K562 (cell line): ENCODE results near the gene USH2A. TPM values are rescaled to one million over a fixed set of nuclear protein-coding genes. Genes with fewer than 3 reads are reported as not detected.
A peak's percentile ranks its signal among the peaks of the same experiment; 100 is the strongest.

ENCODE experiments used
- ATAC-seq: fragments of 200-7000 bp; cut with Tn5 transposase; 3 replicates; pipeline ENCODE4 v1.9.1; 2020; ENCODE audit warnings: moderate library complexity
- BruUV-seq: library from RNA; stranded (reverse); fragments of 400-500 nt; replicated peaks from 2 replicates; lab custom pipeline; 2021; lab: Mats Ljungman, UMichigan
- CTCF ChIA-PET: fragments of 300-600 bp; formaldehyde crosslinking; extraction: SDS; loops from one replicate; lab custom pipeline; 2021; ENCODE audit warnings: low intra/inter-chr PET ratio; lab: Yijun Ruan, JAX
- POLR2A ChIA-PET: fragments of 300-600, 350-650 bp; sonication (Branson Sonifier 250); formaldehyde crosslinking; extraction: SDS; loops from one replicate; lab custom pipeline; 2021; ENCODE audit warnings: antibody characterized with exemption, inconsistent platforms; lab: Yijun Ruan, JAX
- DNase-seq, 4 experiments: peaks; one replicate each; pipeline versions ENCODE4 v3.0.0 to v3.0.0-alpha.2; 2011 to 2018; ENCODE audit warnings: low spot score in 3 of 4, mixed read lengths in 3 of 4; ENCODE audit errors: extremely low read depth in 1 of 4
- FAIRE-seq: peaks from 2 replicates; lab custom pipeline; 2011; peaks lifted over from hg19 to GRCh38; lab: Jason Lieb, UNC
- H2AFZ ChIP-seq: 2 replicates; pipeline ENCODE4 v1.6.0; 2011; ENCODE audit warnings: low read depth, low read length, control low read depth, inconsistent platforms
- H3K27ac ChIP-seq: fragments of 200-600 bp; 3 replicates; pipeline ENCODE4 v1.8.0; 2011; ENCODE audit warnings: low read depth, mild to moderate bottlenecking, control low read depth, inconsistent platforms, low read length, moderate library complexity, mixed read lengths; ENCODE audit errors: extremely low read depth
- H3K27me3 ChIP-seq, 2 experiments: fragments of 300-600 bp in 1 of 2; 2 replicates in 1 of 2; 3 replicates in 1 of 2; pipeline versions ENCODE4 v1.6.0 to v1.8.0; 2011; ENCODE audit warnings: inconsistent platforms in 2 of 2, low read length in 2 of 2, mild to moderate bottlenecking in 1 of 2, mixed read lengths in 1 of 2, moderate library complexity in 1 of 2; ENCODE audit not compliant: control insufficient read depth in 2 of 2, insufficient read depth in 2 of 2
- H3K36me3 ChIP-seq: fragments of 300-600 bp; 3 replicates; pipeline ENCODE4 v1.8.0; 2011; ENCODE audit warnings: mild to moderate bottlenecking, low read length, inconsistent platforms; ENCODE audit not compliant: control insufficient read depth, insufficient read depth
- H3K4me1 ChIP-seq, 2 experiments: fragments of 200-600 bp in 1 of 2; replicated peaks in 1 of 2; 2 replicates in 1 of 2; 3 replicates in 1 of 2; pipeline versions ENCODE4 v1.5.1 to v1.8.0; 2011; ENCODE audit warnings: inconsistent platforms in 2 of 2, low read length in 2 of 2, mild to moderate bottlenecking in 1 of 2, mixed read lengths in 1 of 2, moderate library complexity in 1 of 2; ENCODE audit not compliant: control insufficient read depth in 2 of 2, insufficient read depth in 2 of 2
- H3K4me2 ChIP-seq: 2 replicates; pipeline ENCODE4 v1.6.1; 2011; ENCODE audit warnings: low read length, control low read depth, inconsistent platforms, mixed read lengths; ENCODE audit not compliant: insufficient read depth
- H3K4me3 ChIP-seq: fragments of 200-600 bp; sonication (generic), shearing (Covaris generic); 2 replicates; pipeline ENCODE4 v1.5.1; 2016; ENCODE audit warnings: control low read depth, inconsistent platforms
- H3K79me2 ChIP-seq: fragments of 200-600 bp; 3 replicates; pipeline ENCODE4 v1.8.0; 2011; ENCODE audit warnings: low read length, inconsistent platforms; ENCODE audit not compliant: control insufficient read depth, insufficient read depth
- H3K9ac ChIP-seq, 2 experiments: 2 replicates each; pipeline versions ENCODE4 v1.6.0 to v1.6.1; 2011; ENCODE audit warnings: low read depth in 2 of 2, low read length in 2 of 2, control low read depth in 1 of 2, inconsistent platforms in 1 of 2, mild to moderate bottlenecking in 1 of 2, mixed read lengths in 1 of 2; ENCODE audit not compliant: insufficient read depth in 1 of 2
- H3K9me1 ChIP-seq: one replicate; pipeline ENCODE4 v1.6.0; 2011; ENCODE audit warnings: inconsistent platforms, mild to moderate bottlenecking, low read length, moderate library complexity; ENCODE audit not compliant: control insufficient read depth, insufficient read depth
- H3K9me3 ChIP-seq: replicated peaks from 2 replicates; pipeline ENCODE4 v1.5.1; 2011; ENCODE audit warnings: low read depth, low read length, inconsistent platforms; ENCODE audit not compliant: control insufficient read depth, insufficient read depth
- H4K20me1 ChIP-seq: replicated peaks from 2 replicates; pipeline ENCODE4 v1.6.1; 2011; ENCODE audit warnings: low read length, inconsistent platforms, mixed read lengths; ENCODE audit not compliant: control insufficient read depth, insufficient read depth
- BCL6 ChIP-seq: fragments of 250-450 bp; sonication (Bioruptor Pico); IDR thresholded peaks from 2 replicates; pipeline ENCODE4 v1.4.0; 2020
- BMI1 ChIP-seq: fragments of 150-350 bp; IDR thresholded peaks from 2 replicates; pipeline ENCODE4 v1.6.1; 2014; ENCODE audit warnings: low read length
- C11orf30 ChIP-seq: fragments of 450-650 bp; IDR thresholded peaks from 2 replicates; pipeline ENCODE4 v1.6.1; 2016; ENCODE audit warnings: low read depth, mild to moderate bottlenecking
- DPF2 ChIP-seq: fragments of 450-650 bp; IDR thresholded peaks from 2 replicates; pipeline ENCODE4 v1.6.1; 2016
- FOXA3 ChIP-seq, 2 experiments: fragments of 450-650 bp in 1 of 2; sonication (generic) in 1 of 2; formaldehyde crosslinking; IDR thresholded peaks in 1 of 2; conservative IDR thresholded peaks in 1 of 2; 2 replicates each; pipeline versions ENCODE4 v1.4.0 to v1.8.0; 2020 to 2022; ENCODE audit warnings: mild to moderate bottlenecking in 2 of 2, missing genetic modification reagents in 1 of 2
- HBP1 ChIP-seq: fragments of 450-650 bp; formaldehyde crosslinking; IDR thresholded peaks from 2 replicates; pipeline ENCODE4 v1.4.0; 2022; ENCODE audit warnings: missing genetic modification characterization
- HINFP ChIP-seq: fragments of 450-650 bp; conservative IDR thresholded peaks from 2 replicates; pipeline ENCODE4 v1.6.1; 2016; ENCODE audit warnings: missing genetic modification characterization, low read depth, mild to moderate bottlenecking, control low read depth, missing compliant biosample characterization
- NELFE ChIP-seq: IDR thresholded peaks from 2 replicates; pipeline ENCODE4 v1.6.1; 2011; ENCODE audit warnings: mild to moderate bottlenecking; ENCODE audit not compliant: insufficient read depth, insufficient read length
- NFIC ChIP-seq: fragments of 450-650 bp; IDR thresholded peaks from 2 replicates; pipeline ENCODE4 v1.6.1; 2017; ENCODE audit warnings: mild to moderate bottlenecking, inconsistent platforms
- NR0B1 ChIP-seq: fragments of 450-650 bp; IDR thresholded peaks from one replicate; pipeline ENCODE4 v1.6.1; 2018; ENCODE audit warnings: mild to moderate bottlenecking, moderate library complexity; ENCODE audit not compliant: partially characterized antibody
- RBM39 ChIP-seq: fragments of 200-400 bp; formaldehyde crosslinking; optimal IDR thresholded peaks from 2 replicates; pipeline ENCODE3; 2018; ENCODE audit warnings: low read depth, low read length
- ZNF217 ChIP-seq: sonication (generic); formaldehyde crosslinking; IDR thresholded peaks from 2 replicates; pipeline ENCODE4 v1.8.0; 2022; ENCODE audit warnings: mild to moderate bottlenecking, missing genetic modification reagents
- WGBS: fragments of 100-300 bp; shearing (Covaris generic); methylation state at CpG from one replicate; pipeline ENCODE4 v1.1.6; 2016; ENCODE audit warnings: low coverage, mixed read lengths; ENCODE audit not compliant: insufficient coverage; ENCODE audit errors: missing lambda C conversion rate; 5-methylcytosine and 5-hydroxymethylcytosine counted together
- in situ Hi-C: fragments of 300-500 bp; cut with MboI; formaldehyde crosslinking; loops from 4 replicates; pipeline ENCODE4 v1.15.0; 2018; ENCODE audit warnings: inconsistent platforms, mixed read lengths
- intact Hi-C: fragments of 100-400 bp; cut with micrococcal nuclease; formaldehyde crosslinking; loops from 2 replicates; pipeline ENCODE4 v1.14.2; 2022
- polyA plus RNA-seq, 8 experiments: library from polyadenylated mRNA; depleted of rRNA in 4 of 8; stranded (reverse) in 5 of 8; unstranded in 3 of 8; fragments of >200 nt; fragmentation: Nextera tagmentation in 2 of 8; fragmentation: Illumina TruSeq in 1 of 8; extraction: Ambion mirVana in 2 of 8; extraction: Trizol in 1 of 8; gene quantifications; 2 replicates each; pipeline versions ENCODE4 v1.2.1 to v1.2.3, GENCODE V29; 2011 to 2014; ENCODE audit warnings: inconsistent platforms in 1 of 8, missing spikeins in 1 of 8
- total RNA-seq, 7 experiments: library from RNA; depleted of rRNA in 6 of 7; stranded (reverse); fragments of >200 nt in 6 of 7; fragmentation: Illumina TruSeq in 2 of 7; extraction: Trizol in 2 of 7; gene quantifications; 2 replicates each; pipeline versions ENCODE4 v1.2.1 to v1.2.3, GENCODE V29; 2011 to 2021; ENCODE audit warnings: low replicate concordance in 1 of 7

USH2A gene
- total and polyA plus RNA-seq, 9 of the 15 experiments (the other 6 are each of a cell fraction or from before 2014, with no cell fraction given) = under 0.01 TPM; not detected in 7

GRCh38 chr1:215631489-215631888, 791.8 kb downstream of the USH2A start:
- POLR2A ChIA-PET = interaction anchor here (0.7 kb wide), 1 partner anchor 772 kb away, joined by 3 read pairs; no protein-coding TSS in a partner anchor
- CTCF ChIA-PET = no interaction called here
- BruUV-seq = no TSS peak
- DNase-seq = no peak
- in situ Hi-C loops = no loop called here
- H3K27ac ChIP-seq = no peak overlapping the region
- TF ChIP-seq NFIC = 0 out of 2 replicates have a peak, but pooled peaks have one; percentile 21
- no peak for TF ChIP-seq BMI1
- no peak for TF ChIP-seq NR0B1
- TF ChIP-seq, all 486 proteins: peak for 1
- ATAC-seq (no peak), FAIRE-seq (no peak)
- Histone ChIP-seq H3K4me2 (no peak overlapping the region), H3K9me3 (no peaks in the 10 kb centered on the region), H2AFZ (no peak overlapping the region), H3K79me2 (no peaks in the 10 kb centered on the region), H4K20me1 (no peaks in the 10 kb centered on the region), H3K27me3 (peaks cover 9 to 31% of the 10 kb centered on the region in 2 experiments), H3K9ac (no peak overlapping the region), H3K4me1 (peaks cover 0 to 2% of the 10 kb centered on the region in 2 experiments; a peak in 1 of 5 replicates), H3K36me3 (no peaks in the 10 kb centered on the region), H3K4me3 (no peak overlapping the region), H3K9me1 (no peaks in the 10 kb centered on the region)
- intact Hi-C loops = no loop called here
- WGBS = 3% methylated on average over 3 of the region's 3 CpGs

GRCh38 chr1:215631040-215631439, 792.2 kb downstream of the USH2A start:
- DNase-seq (no peak), ATAC-seq (no peak), FAIRE-seq (no peak)
- no peaks in the 10 kb centered on the region for H3K36me3 ChIP-seq
- H3K27me3 ChIP-seq = peaks cover 9 to 29% of the 10 kb centered on the region in 2 experiments; a peak in 4 of 5 replicates
- no peak overlapping the region for H3K27ac ChIP-seq
- CTCF ChIA-PET = no interaction called here
- no peak overlapping the region for H3K4me3 ChIP-seq
- in situ Hi-C loops = no loop called here
- H3K9ac ChIP-seq = no peak overlapping the region
- H2AFZ ChIP-seq = no peak overlapping the region
- intact Hi-C loops = no loop called here
- POLR2A ChIA-PET = no interaction called here
- no peaks in the 10 kb centered on the region for H3K9me1 ChIP-seq
- no peaks in the 10 kb centered on the region for H4K20me1 ChIP-seq
- H3K79me2 ChIP-seq = no peaks in the 10 kb centered on the region
- WGBS = 0% methylated on average over 1 of the region's 1 CpG
- no TSS peak for BruUV-seq
- H3K4me1 ChIP-seq = 0 out of 5 replicates have a peak, but pooled peaks cover 0 to 2% of the 10 kb centered on the region in 2 experiments
- H3K4me2 ChIP-seq = no peak overlapping the region
- no peaks in the 10 kb centered on the region for H3K9me3 ChIP-seq
- no peak for TF ChIP-seq BCL6 (CRISPR knock-in tag)
- TF ChIP-seq HBP1 (CRISPR knock-in tag) = no peak
- TF ChIP-seq RBM39 = no peak
- no peak for TF ChIP-seq HINFP (tag)
- no peak for TF ChIP-seq C11orf30
- no peak for TF ChIP-seq NELFE
- TF ChIP-seq FOXA3 (CRISPR knock-in tag; conservative IDR thresholded peaks at IDR 0.05 in 1 of 2, IDR thresholded peaks at IDR 0.05 in 1 of 2) = no peak
- no peak for TF ChIP-seq DPF2
- TF ChIP-seq ZNF217 (CRISPR knock-in tag) = no peak
